Lower leg skin (tissue), 3 donors: ENCODE measurements around the gene MMP24.

Experiments used
- POLR2A ChIP-seq, 2 donors: fragments of 450-650 bp; IDR thresholded peaks; one replicate each; pipeline ENCODE4 v1.6.1; 2016 to 2017; ENCODE audit warnings: antibody characterized with exemption in 2 of 2, mild to moderate bottlenecking in 1 of 2, moderate library complexity in 1 of 2
- TF ChIP-seq, protein P1 (sequence below), 3 donors: fragments of 450-650 bp; IDR thresholded peaks; one replicate each; pipeline ENCODE4 v1.5.1; 2016; ENCODE audit warnings: antibody characterized with exemption in 3 of 3, mild to moderate bottlenecking in 3 of 3, moderate library complexity in 2 of 3

GRCh38 chr20:35318502-35319157 is 92.1 kb downstream of the MMP24 start:
- TF ChIP-seq, protein P1, sequence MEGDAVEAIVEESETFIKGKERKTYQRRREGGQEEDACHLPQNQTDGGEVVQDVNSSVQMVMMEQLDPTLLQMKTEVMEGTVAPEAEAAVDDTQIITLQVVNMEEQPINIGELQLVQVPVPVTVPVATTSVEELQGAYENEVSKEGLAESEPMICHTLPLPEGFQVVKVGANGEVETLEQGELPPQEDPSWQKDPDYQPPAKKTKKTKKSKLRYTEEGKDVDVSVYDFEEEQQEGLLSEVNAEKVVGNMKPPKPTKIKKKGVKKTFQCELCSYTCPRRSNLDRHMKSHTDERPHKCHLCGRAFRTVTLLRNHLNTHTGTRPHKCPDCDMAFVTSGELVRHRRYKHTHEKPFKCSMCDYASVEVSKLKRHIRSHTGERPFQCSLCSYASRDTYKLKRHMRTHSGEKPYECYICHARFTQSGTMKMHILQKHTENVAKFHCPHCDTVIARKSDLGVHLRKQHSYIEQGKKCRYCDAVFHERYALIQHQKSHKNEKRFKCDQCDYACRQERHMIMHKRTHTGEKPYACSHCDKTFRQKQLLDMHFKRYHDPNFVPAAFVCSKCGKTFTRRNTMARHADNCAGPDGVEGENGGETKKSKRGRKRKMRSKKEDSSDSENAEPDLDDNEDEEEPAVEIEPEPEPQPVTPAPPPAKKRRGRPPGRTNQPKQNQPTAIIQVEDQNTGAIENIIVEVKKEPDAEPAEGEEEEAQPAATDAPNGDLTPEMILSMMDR (IDR thresholded peaks at IDR 0.05), result no peak
- no peak for TF ChIP-seq POLR2A (IDR thresholded peaks at IDR 0.05)
